ENCODE measurements around the gene MGLL. TPM values are rescaled to one million over a fixed set of nuclear protein-coding genes. Genes with fewer than 3 reads are reported as not detected.

MGLL gene
- total RNA-seq, 1 experiment from 2014 or later = not detected

GRCh38 chr3:127780536-127781400 is 41.5 kb downstream of the MGLL start:
- in situ Hi-C loops (cut with HindIII; ENCODE audit: low sequenced_read_pairs) = no loop called here

GRCh38 chr3:127779747-127780146 is 42.6 kb downstream of the MGLL start:
- DNase-seq (ENCODE audit: low spot score) = no peak

More at GRCh38 chr3:127780536-127781400, 41.5 kb downstream of the MGLL start:
- no peak for DNase-seq (ENCODE audit: low spot score)

GRCh38 chr3:127777921-127778656 is 44.2 kb downstream of the MGLL start:
- in situ Hi-C loops (cut with HindIII; ENCODE audit: low sequenced_read_pairs) = no loop called here
- no peak for DNase-seq (ENCODE audit: low spot score)

More at GRCh38 chr3:127779747-127780146, 42.6 kb downstream of the MGLL start:
- in situ Hi-C loops (cut with HindIII; ENCODE audit: low sequenced_read_pairs) = no loop called here

GRCh38 chr3:127777332-127777731 is 45.0 kb downstream of the MGLL start:
- in situ Hi-C loops (cut with HindIII; ENCODE audit: low sequenced_read_pairs) = no loop called here
- no peak for DNase-seq (ENCODE audit: low spot score)

GRCh38 chr3:127776347-127776746 is 46.0 kb downstream of the MGLL start:
- DNase-seq (ENCODE audit: low spot score) = no peak
- in situ Hi-C loops (cut with HindIII; ENCODE audit: low sequenced_read_pairs) = no loop called here

GRCh38 chr3:127775398-127776109 is 46.8 kb downstream of the MGLL start:
- in situ Hi-C loops (cut with HindIII; ENCODE audit: low sequenced_read_pairs) = no loop called here
- DNase-seq (ENCODE audit: low spot score) = no peak

GRCh38 chr3:127774647-127775046 is 47.7 kb downstream of the MGLL start:
- in situ Hi-C loops (cut with HindIII; ENCODE audit: low sequenced_read_pairs) = no loop called here
- no peak for DNase-seq (ENCODE audit: low spot score)

- in situ Hi-C loops (cut with HindIII; ENCODE audit: low sequenced_read_pairs) = no loop called here
- DNase-seq (ENCODE audit: low spot score) = no peak
Measured at GRCh38 chr3:127773752-127774395, 48.4 kb downstream of the MGLL start.

- no peak for DNase-seq (ENCODE audit: low spot score)
- in situ Hi-C loops (cut with HindIII; ENCODE audit: low sequenced_read_pairs) = no loop called here
Measured at GRCh38 chr3:127772827-127773751, 49.2 kb downstream of the MGLL start.

- in situ Hi-C loops (cut with HindIII; ENCODE audit: low sequenced_read_pairs) = no loop called here
- no peak for DNase-seq (ENCODE audit: low spot score)
Measured at GRCh38 chr3:127772273-127772672, 50.0 kb downstream of the MGLL start.

GRCh38 chr3:127771746-127772145 is 50.6 kb downstream of the MGLL start:
- in situ Hi-C loops (cut with HindIII; ENCODE audit: low sequenced_read_pairs) = no loop called here
- DNase-seq (ENCODE audit: low spot score) = no peak

- in situ Hi-C loops (cut with HindIII; ENCODE audit: low sequenced_read_pairs) = no loop called here
- no peak for DNase-seq (ENCODE audit: low spot score)
Measured at GRCh38 chr3:127770671-127771355, 51.5 kb downstream of the MGLL start.

GRCh38 chr3:127769284-127770081 is 52.8 kb downstream of the MGLL start:
- in situ Hi-C loops (cut with HindIII; ENCODE audit: low sequenced_read_pairs) = no loop called here
- no peak for DNase-seq (ENCODE audit: low spot score)

- no peak for DNase-seq (ENCODE audit: low spot score)
- in situ Hi-C loops (cut with HindIII; ENCODE audit: low sequenced_read_pairs) = no loop called here
Measured at GRCh38 chr3:127768346-127769008, 53.8 kb downstream of the MGLL start.

- no peak for DNase-seq (ENCODE audit: low spot score)
- in situ Hi-C loops (cut with HindIII; ENCODE audit: low sequenced_read_pairs) = no loop called here
Measured at GRCh38 chr3:127767126-127767525, 55.2 kb downstream of the MGLL start.

- in situ Hi-C loops (cut with HindIII; ENCODE audit: low sequenced_read_pairs) = no loop called here
- no peak for DNase-seq (ENCODE audit: low spot score)
Measured at GRCh38 chr3:127765735-127766134, 56.6 kb downstream of the MGLL start.

All from G401 (cell line).